WTC11 (cell line): ENCODE data around the gene ZNF592. TPM values are rescaled to one million over a fixed set of nuclear protein-coding genes. Genes with fewer than 3 reads are reported as not detected.
A peak's percentile ranks its signal among the peaks of the same experiment; 100 is the strongest.
"Not testable (repeated sequence)": the region's sequence is repeated elsewhere in the genome, so short reads cannot be mapped to it uniquely, and the experiment has no call there.

Experiments used
- ATAC-seq: fragments of 200-7000 bp; cut with Tn5 transposase; 2 replicates; pipeline ENCODE4 v1.10.0; 2021; ENCODE audit warnings: mild to moderate bottlenecking, moderate library complexity
- CTCF ChIA-PET: fragments of 300-600 bp; sonication (Branson Sonifier 250); formaldehyde crosslinking; loops from one replicate; lab custom pipeline; 2021; ENCODE audit warnings: antibody characterized with exemption; lab: Charles Lee
- POLR2A ChIA-PET: fragments of 350-600 bp; sonication (Branson Sonifier 250); formaldehyde crosslinking; loops from one replicate; lab custom pipeline; 2021; ENCODE audit warnings: antibody characterized with exemption; lab: Charles Lee
- DNase-seq: peaks from one replicate; pipeline ENCODE4 v3.0.0; 2021; ENCODE audit warnings: low spot score
- H3K27ac Mint-ChIP-seq: 2 replicates; pipeline ENCODE4 v1.8.0; 2021; ENCODE audit warnings: mixed read lengths
- H3K27me3 Mint-ChIP-seq: 2 replicates; pipeline ENCODE4 v1.8.0; 2021; ENCODE audit warnings: low read depth, mild to moderate bottlenecking, moderate library complexity, mixed read lengths
- H3K36me3 Mint-ChIP-seq: 2 replicates; pipeline ENCODE4 v1.8.0; 2021; ENCODE audit warnings: mixed read lengths
- H3K4me1 Mint-ChIP-seq: 2 replicates; pipeline ENCODE4 v1.8.0; 2022; ENCODE audit warnings: mixed read lengths
- H3K4me3 Mint-ChIP-seq: 2 replicates; pipeline ENCODE4 v1.8.0; 2021; ENCODE audit warnings: mild to moderate bottlenecking, moderate library complexity, mixed read lengths
- H3K9me3 Mint-ChIP-seq: 2 replicates; pipeline ENCODE4 v1.8.0; 2021; ENCODE audit warnings: mixed read lengths
- ELF4 ChIP-seq: sonication (generic); formaldehyde crosslinking; IDR thresholded peaks from 2 replicates; pipeline ENCODE4 v1.8.1; 2022; ENCODE audit warnings: low read depth, mild to moderate bottlenecking, moderate library complexity, missing genetic modification reagents
- ETV6 ChIP-seq: sonication (generic); formaldehyde crosslinking; IDR thresholded peaks from 2 replicates; pipeline ENCODE4 v1.8.1; 2022; ENCODE audit warnings: mild to moderate bottlenecking, missing genetic modification reagents
- HMGA2 ChIP-seq: fragments of 250-450 bp; sonication (Bioruptor Pico); IDR thresholded peaks from 2 replicates; pipeline ENCODE4 v1.4.0; 2021; ENCODE audit warnings: mild to moderate bottlenecking, moderate library complexity
- KAT7 ChIP-seq: sonication (generic); formaldehyde crosslinking; IDR thresholded peaks from 2 replicates; pipeline ENCODE4 v1.8.1; 2023; ENCODE audit warnings: missing genetic modification reagents, mild to moderate bottlenecking, borderline replicate concordance
- MXD4 ChIP-seq: fragments of 250-450 bp; sonication (Bioruptor Pico); IDR thresholded peaks from 2 replicates; pipeline ENCODE4 v1.8.0; 2021; ENCODE audit warnings: mild to moderate bottlenecking, moderate library complexity, borderline replicate concordance
- MYBL2 ChIP-seq: sonication (generic); formaldehyde crosslinking; IDR thresholded peaks from 2 replicates; pipeline ENCODE4 v1.8.1; 2023; ENCODE audit warnings: mild to moderate bottlenecking, moderate library complexity, missing genetic modification reagents
- NR2C2 ChIP-seq: sonication (generic); formaldehyde crosslinking; IDR thresholded peaks from 2 replicates; pipeline ENCODE4 v1.8.0; 2022; ENCODE audit warnings: mild to moderate bottlenecking, missing genetic modification reagents
- PRRX2 ChIP-seq: fragments of 250-450 bp; sonication (Bioruptor Pico); IDR thresholded peaks from 2 replicates; pipeline ENCODE4 v1.8.0; 2021; ENCODE audit warnings: mild to moderate bottlenecking
- SMAD4 ChIP-seq: sonication (generic); formaldehyde crosslinking; IDR thresholded peaks from 2 replicates; pipeline ENCODE4 v1.8.0; 2022; ENCODE audit warnings: mild to moderate bottlenecking, missing genetic modification reagents
- SP1 ChIP-seq: sonication (generic); formaldehyde crosslinking; conservative IDR thresholded peaks from 2 replicates; pipeline ENCODE4 v1.8.1; 2022; ENCODE audit warnings: missing genetic modification reagents
- TEAD1 ChIP-seq: sonication (generic); formaldehyde crosslinking; IDR thresholded peaks from 2 replicates; pipeline ENCODE4 v1.8.0; 2022; ENCODE audit warnings: mild to moderate bottlenecking, missing genetic modification reagents
- ZNF121 ChIP-seq: sonication (generic); formaldehyde crosslinking; IDR thresholded peaks from 2 replicates; pipeline ENCODE4 v1.8.0; 2023; ENCODE audit warnings: missing genetic modification reagents
- ZNF219 ChIP-seq: sonication (generic); formaldehyde crosslinking; IDR thresholded peaks from 2 replicates; pipeline ENCODE4 v1.8.0; 2023; ENCODE audit warnings: missing genetic modification reagents, mild to moderate bottlenecking, borderline replicate concordance
- ZNF317 ChIP-seq: sonication (generic); formaldehyde crosslinking; IDR thresholded peaks from 2 replicates; pipeline ENCODE4 v1.8.1; 2023; ENCODE audit warnings: low read depth, mild to moderate bottlenecking, moderate library complexity, missing genetic modification reagents, borderline replicate concordance
- total RNA-seq: library from RNA; stranded (reverse); gene quantifications from 3 replicates; pipeline ENCODE4 v1.2.3, GENCODE V29; 2021
- TF ChIP-seq, protein P1 (sequence below): sonication (generic); formaldehyde crosslinking; IDR thresholded peaks from 2 replicates; pipeline ENCODE4 v1.8.0; 2023; ENCODE audit warnings: mild to moderate bottlenecking, missing genetic modification reagents
- TF ChIP-seq, protein P2 (sequence below): sonication (generic); formaldehyde crosslinking; IDR thresholded peaks from 2 replicates; pipeline ENCODE4 v1.8.1; 2023; ENCODE audit warnings: mild to moderate bottlenecking, missing genetic modification reagents, moderate library complexity
- TF ChIP-seq, protein P3 (sequence below): sonication (generic); formaldehyde crosslinking; IDR thresholded peaks from 2 replicates; pipeline ENCODE4 v1.8.1; 2022; ENCODE audit warnings: mild to moderate bottlenecking, moderate library complexity, missing genetic modification reagents
- TF ChIP-seq, protein P4 (sequence below): sonication (generic); formaldehyde crosslinking; IDR thresholded peaks from 2 replicates; pipeline ENCODE4 v1.8.0; 2023; ENCODE audit warnings: missing genetic modification reagents
- TF ChIP-seq, protein P5 (sequence below): sonication (generic); formaldehyde crosslinking; IDR thresholded peaks from 2 replicates; pipeline ENCODE4 v1.8.1; 2023; ENCODE audit warnings: mild to moderate bottlenecking, moderate library complexity, missing genetic modification reagents
- TF ChIP-seq, protein P6 (sequence below): sonication (generic); formaldehyde crosslinking; conservative IDR thresholded peaks from 2 replicates; pipeline ENCODE4 v1.8.1; 2023; ENCODE audit warnings: mild to moderate bottlenecking, low read depth, missing genetic modification reagents, moderate library complexity
- TF ChIP-seq, protein P7 (sequence below): fragments of 250-450 bp; sonication (Bioruptor Pico); IDR thresholded peaks from 2 replicates; pipeline ENCODE4 v1.9.0; 2021; ENCODE audit warnings: moderate library complexity, mild to moderate bottlenecking, inconsistent platforms, borderline replicate concordance

ZNF592 gene
- total RNA-seq, 1 experiment from 2014 or later = 28.0 TPM

DNA sequence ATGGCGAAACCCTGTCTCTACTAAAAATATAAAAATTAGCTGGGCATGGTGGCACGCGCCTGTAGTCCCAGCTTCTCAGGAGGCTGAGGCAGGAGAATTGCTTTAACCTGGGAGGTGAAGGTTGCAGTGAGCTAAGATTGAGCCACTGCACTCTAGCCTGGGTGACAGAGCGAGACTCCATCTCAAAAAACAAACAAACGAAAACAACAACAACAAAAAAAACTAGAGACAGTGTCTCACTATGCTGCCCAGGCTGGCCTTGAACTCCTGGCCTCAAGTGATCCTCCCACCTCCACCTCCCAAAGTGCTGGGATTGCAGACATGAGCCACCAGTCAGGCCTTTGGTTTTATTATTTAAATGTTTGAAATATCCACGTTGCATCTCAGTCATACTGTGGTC, 3.3 kb downstream of the ZNF592 start:
- H3K4me3 Mint-ChIP-seq, H3K27me3 Mint-ChIP-seq, POLR2A ChIA-PET, H3K36me3 Mint-ChIP-seq, DNase-seq, H3K27ac Mint-ChIP-seq, ATAC-seq, H3K9me3 Mint-ChIP-seq: not testable (repeated sequence)
- TF ChIP-seq ZNF121 = 0 out of 2 replicates have a peak, but pooled peaks have one; percentile 44
- CTCF ChIA-PET = interaction anchor here (0.5 to 1.1 kb wide), 3 partner anchors 16 to 127 kb away, joined by 3 read pairs; no protein-coding TSS in a partner anchor
- H3K4me1 Mint-ChIP-seq = peaks cover 37% of the 10 kb centered on the region

DNA sequence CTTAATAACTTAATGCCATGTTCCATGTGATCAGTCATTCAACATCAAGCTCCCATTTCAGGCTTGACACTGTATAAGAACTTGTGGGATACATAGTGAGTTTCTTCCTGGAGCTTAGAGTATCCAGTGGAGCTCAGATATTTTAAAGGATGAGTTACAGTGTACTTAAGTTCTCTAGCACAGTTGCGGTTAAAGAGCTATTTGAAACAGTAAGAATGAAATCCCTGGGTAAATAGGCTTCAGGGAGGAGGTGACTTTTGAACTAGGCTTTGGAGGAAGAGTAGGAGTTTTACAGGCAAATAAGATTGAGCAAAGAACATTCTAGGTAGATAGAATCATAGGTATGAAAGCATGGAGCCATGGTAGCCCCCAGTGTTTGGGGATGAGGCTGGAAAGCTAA, 3.8 kb downstream of the ZNF592 start:
- Mint-ChIP-seq H3K4me1 (peaks cover 35% of the 10 kb centered on the region), H3K4me3 (no peak overlapping the region), H3K27me3 (no peaks in the 10 kb centered on the region), H3K36me3 (no peaks in the 10 kb centered on the region; the same call in 1 of the 2 replicates), H3K9me3 (no peaks in the 10 kb centered on the region), H3K27ac (peak overlapping the region; percentile 54; the same call in 1 of the 2 replicates)
- DNase-seq = no peak
- ATAC-seq = no peak
- POLR2A ChIA-PET = no interaction called here
- no peak for TF ChIP-seq ETV6 (CRISPR knock-in tag)
- TF ChIP-seq SP1 (CRISPR knock-in tag) = no peak
- TF ChIP-seq, protein P1, sequence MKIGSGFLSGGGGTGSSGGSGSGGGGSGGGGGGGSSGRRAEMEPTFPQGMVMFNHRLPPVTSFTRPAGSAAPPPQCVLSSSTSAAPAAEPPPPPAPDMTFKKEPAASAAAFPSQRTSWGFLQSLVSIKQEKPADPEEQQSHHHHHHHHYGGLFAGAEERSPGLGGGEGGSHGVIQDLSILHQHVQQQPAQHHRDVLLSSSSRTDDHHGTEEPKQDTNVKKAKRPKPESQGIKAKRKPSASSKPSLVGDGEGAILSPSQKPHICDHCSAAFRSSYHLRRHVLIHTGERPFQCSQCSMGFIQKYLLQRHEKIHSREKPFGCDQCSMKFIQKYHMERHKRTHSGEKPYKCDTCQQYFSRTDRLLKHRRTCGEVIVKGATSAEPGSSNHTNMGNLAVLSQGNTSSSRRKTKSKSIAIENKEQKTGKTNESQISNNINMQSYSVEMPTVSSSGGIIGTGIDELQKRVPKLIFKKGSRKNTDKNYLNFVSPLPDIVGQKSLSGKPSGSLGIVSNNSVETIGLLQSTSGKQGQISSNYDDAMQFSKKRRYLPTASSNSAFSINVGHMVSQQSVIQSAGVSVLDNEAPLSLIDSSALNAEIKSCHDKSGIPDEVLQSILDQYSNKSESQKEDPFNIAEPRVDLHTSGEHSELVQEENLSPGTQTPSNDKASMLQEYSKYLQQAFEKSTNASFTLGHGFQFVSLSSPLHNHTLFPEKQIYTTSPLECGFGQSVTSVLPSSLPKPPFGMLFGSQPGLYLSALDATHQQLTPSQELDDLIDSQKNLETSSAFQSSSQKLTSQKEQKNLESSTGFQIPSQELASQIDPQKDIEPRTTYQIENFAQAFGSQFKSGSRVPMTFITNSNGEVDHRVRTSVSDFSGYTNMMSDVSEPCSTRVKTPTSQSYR (CRISPR knock-in tag) = no peak
- TF ChIP-seq, protein P2, sequence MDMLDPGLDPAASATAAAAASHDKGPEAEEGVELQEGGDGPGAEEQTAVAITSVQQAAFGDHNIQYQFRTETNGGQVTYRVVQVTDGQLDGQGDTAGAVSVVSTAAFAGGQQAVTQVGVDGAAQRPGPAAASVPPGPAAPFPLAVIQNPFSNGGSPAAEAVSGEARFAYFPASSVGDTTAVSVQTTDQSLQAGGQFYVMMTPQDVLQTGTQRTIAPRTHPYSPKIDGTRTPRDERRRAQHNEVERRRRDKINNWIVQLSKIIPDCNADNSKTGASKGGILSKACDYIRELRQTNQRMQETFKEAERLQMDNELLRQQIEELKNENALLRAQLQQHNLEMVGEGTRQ (CRISPR knock-in tag) = no peak
- TF ChIP-seq ELF4 (CRISPR knock-in tag) = no peak
- no peak for TF ChIP-seq ZNF317 (CRISPR knock-in tag)
- TF ChIP-seq TEAD1 (CRISPR knock-in tag) = no peak
- no peak for TF ChIP-seq MXD4
- no peak for TF ChIP-seq KAT7 (CRISPR knock-in tag)
- no peak for TF ChIP-seq ZNF219 (CRISPR knock-in tag)
- no peak for TF ChIP-seq PRRX2 (CRISPR knock-in tag)
- TF ChIP-seq SMAD4 (CRISPR knock-in tag) = no peak
- CTCF ChIA-PET = interaction anchor here (0.5 to 1.1 kb wide), 3 partner anchors 16 to 164 kb away, joined by 3 to 4 read pairs (median 3); no protein-coding TSS in a partner anchor

DNA sequence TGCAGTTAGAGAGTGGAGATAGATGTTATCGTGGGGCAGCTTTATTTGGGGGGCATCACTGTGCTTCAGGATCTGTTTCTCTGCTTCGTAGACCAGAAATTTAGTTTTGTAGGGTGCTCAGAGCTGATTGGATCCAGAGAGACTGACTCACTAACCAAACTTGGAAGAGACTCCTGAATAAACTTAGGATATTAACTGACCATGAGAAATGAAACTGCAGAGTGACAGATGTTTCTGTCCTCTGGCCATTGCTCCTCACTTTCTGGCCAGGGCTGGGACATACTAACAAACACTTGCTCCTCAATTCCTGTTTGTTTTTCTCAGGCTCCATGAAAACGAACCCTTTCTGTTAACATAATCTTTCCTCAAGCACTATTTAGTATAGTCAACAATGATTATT, 4.3 kb downstream of the ZNF592 start:
- ChIA-PET CTCF (interaction anchor here (0.8 to 1.1 kb wide), 2 partner anchors 126 to 164 kb away, joined by 3 to 4 read pairs; no protein-coding TSS in a partner anchor), POLR2A (no interaction called here)
- ATAC-seq (no peak), DNase-seq (no peak)
- no peaks in the 10 kb centered on the region; the same call in 1 of the 2 replicates for H3K36me3 Mint-ChIP-seq
- H3K9me3 Mint-ChIP-seq = no peaks in the 10 kb centered on the region
- no peak overlapping the region for H3K4me3 Mint-ChIP-seq
- no peak overlapping the region; the same call in 1 of the 2 replicates for H3K27ac Mint-ChIP-seq
- no peaks in the 10 kb centered on the region for H3K27me3 Mint-ChIP-seq
- H3K4me1 Mint-ChIP-seq = peaks cover 30% of the 10 kb centered on the region
- no peak for TF ChIP-seq HMGA2 (CRISPR knock-in tag)
- TF ChIP-seq MYBL2 (CRISPR knock-in tag) = no peak
- no peak for TF ChIP-seq ELF4 (CRISPR knock-in tag)
- TF ChIP-seq, protein P3, sequence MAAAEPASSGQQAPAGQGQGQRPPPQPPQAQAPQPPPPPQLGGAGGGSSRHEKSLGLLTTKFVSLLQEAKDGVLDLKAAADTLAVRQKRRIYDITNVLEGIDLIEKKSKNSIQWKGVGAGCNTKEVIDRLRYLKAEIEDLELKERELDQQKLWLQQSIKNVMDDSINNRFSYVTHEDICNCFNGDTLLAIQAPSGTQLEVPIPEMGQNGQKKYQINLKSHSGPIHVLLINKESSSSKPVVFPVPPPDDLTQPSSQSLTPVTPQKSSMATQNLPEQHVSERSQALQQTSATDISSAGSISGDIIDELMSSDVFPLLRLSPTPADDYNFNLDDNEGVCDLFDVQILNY = no peak
- TF ChIP-seq ZNF317 (CRISPR knock-in tag) = no peak
- TF ChIP-seq, protein P4, sequence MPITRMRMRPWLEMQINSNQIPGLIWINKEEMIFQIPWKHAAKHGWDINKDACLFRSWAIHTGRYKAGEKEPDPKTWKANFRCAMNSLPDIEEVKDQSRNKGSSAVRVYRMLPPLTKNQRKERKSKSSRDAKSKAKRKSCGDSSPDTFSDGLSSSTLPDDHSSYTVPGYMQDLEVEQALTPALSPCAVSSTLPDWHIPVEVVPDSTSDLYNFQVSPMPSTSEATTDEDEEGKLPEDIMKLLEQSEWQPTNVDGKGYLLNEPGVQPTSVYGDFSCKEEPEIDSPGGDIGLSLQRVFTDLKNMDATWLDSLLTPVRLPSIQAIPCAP (CRISPR knock-in tag) = no peak
- no peak for TF ChIP-seq NR2C2 (CRISPR knock-in tag)
- TF ChIP-seq, protein P5, sequence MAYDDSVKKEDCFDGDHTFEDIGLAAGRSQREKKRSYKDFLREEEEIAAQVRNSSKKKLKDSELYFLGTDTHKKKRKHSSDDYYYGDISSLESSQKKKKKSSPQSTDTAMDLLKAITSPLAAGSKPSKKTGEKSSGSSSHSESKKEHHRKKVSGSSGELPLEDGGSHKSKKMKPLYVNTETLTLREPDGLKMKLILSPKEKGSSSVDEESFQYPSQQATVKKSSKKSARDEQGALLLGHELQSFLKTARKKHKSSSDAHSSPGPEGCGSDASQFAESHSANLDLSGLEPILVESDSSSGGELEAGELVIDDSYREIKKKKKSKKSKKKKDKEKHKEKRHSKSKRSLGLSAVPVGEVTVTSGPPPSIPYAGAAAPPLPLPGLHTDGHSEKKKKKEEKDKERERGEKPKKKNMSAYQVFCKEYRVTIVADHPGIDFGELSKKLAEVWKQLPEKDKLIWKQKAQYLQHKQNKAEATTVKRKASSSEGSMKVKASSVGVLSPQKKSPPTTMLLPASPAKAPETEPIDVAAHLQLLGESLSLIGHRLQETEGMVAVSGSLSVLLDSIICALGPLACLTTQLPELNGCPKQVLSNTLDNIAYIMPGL (CRISPR knock-in tag) = no peak
- TF ChIP-seq, protein P6, sequence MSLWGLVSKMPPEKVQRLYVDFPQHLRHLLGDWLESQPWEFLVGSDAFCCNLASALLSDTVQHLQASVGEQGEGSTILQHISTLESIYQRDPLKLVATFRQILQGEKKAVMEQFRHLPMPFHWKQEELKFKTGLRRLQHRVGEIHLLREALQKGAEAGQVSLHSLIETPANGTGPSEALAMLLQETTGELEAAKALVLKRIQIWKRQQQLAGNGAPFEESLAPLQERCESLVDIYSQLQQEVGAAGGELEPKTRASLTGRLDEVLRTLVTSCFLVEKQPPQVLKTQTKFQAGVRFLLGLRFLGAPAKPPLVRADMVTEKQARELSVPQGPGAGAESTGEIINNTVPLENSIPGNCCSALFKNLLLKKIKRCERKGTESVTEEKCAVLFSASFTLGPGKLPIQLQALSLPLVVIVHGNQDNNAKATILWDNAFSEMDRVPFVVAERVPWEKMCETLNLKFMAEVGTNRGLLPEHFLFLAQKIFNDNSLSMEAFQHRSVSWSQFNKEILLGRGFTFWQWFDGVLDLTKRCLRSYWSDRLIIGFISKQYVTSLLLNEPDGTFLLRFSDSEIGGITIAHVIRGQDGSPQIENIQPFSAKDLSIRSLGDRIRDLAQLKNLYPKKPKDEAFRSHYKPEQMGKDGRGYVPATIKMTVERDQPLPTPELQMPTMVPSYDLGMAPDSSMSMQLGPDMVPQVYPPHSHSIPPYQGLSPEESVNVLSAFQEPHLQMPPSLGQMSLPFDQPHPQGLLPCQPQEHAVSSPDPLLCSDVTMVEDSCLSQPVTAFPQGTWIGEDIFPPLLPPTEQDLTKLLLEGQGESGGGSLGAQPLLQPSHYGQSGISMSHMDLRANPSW (CRISPR knock-in tag) = no peak
- TF ChIP-seq, protein P7, sequence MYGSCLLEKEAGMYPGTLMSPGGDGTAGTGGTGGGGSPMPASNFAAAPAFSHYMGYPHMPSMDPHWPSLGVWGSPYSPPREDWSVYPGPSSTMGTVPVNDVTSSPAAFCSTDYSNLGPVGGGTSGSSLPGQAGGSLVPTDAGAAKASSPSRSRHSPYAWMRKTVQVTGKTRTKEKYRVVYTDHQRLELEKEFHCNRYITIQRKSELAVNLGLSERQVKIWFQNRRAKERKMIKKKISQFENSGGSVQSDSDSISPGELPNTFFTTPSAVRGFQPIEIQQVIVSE = no peak
